Left kidney (tissue), 2 donors: ENCODE results near the gene SAC3D1. TPM values are rescaled to one million over a fixed set of nuclear protein-coding genes. Genes with fewer than 3 reads are reported as not detected.

ENCODE experiments used
- DNase-seq: peaks from one replicate; pipeline ENCODE4 v3.0.0-alpha.2; 2013
- polyA plus RNA-seq: library from polyadenylated mRNA; unstranded; fragments of 120-200 nt; gene quantifications from one replicate; pipeline ENCODE4 v1.2.1, GENCODE V29; 2013; ENCODE audit not compliant: insufficient read length

The SAC3D1 gene
- polyA plus RNA-seq, 1 donor: 10.4 TPM

DNA sequence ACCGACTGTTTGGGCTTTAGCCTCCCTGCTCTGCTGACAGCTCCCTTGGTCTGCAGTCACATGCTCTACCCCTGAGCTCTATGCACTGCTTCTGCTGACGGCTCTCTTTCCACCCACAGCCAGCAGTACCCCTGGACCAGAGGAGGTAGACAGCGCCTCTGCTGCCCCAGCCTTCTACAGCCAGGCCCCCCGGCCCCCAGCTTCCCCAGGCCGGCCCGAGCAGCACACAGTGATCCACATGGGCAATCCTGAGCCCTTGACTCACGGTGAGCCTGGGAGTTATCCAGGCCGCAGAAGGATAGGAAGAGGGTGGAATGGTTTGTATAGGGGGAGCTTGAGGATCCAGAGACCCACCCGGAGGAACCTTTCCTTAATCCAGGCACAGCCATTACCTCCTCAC is 45.8 kb downstream of the SAC3D1 start:
- DNase-seq: no peak

DNA sequence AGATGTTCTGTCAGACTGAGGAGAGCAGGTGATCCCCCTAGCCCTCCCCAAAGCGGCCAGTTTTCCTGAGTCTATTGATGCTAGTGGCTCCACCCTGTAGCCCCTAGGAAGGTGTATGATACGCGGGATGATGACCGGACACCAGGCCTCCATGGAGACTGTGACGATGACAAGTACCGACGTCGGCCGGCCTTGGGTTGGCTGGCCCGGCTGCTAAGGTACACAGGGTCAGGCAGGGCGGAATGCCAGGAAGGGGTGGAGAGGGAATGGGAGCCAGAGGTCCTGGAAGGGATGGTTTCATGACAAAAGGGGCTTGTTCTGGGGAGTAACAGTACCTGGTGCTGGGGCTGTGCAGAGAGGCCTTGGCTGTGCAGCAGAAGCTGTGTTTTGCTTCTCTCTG is 46.2 kb downstream of the SAC3D1 start:
- no peak for DNase-seq

DNA sequence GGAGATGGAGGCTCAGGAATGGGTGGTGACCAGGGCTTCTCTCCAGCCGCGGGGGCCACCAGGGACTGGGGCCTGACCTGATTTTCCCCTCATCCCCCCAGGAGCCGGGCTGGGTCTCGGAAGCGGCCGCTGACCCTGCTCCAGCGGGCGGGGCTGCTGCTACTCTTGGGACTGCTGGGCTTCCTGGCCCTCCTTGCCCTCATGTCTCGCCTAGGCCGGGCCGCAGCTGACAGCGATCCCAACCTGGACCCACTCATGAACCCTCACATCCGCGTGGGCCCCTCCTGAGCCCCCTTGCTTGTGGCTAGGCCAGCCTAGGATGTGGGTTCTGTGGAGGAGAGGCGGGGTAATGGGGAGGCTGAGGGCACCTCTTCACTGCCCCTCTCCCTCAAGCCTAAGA is 46.8 kb downstream of the SAC3D1 start:
- no peak for DNase-seq

GRCh38 chr11:65089621-65090020 is 48.6 kb downstream of the SAC3D1 start:
- DNase-seq: no peak

DNA sequence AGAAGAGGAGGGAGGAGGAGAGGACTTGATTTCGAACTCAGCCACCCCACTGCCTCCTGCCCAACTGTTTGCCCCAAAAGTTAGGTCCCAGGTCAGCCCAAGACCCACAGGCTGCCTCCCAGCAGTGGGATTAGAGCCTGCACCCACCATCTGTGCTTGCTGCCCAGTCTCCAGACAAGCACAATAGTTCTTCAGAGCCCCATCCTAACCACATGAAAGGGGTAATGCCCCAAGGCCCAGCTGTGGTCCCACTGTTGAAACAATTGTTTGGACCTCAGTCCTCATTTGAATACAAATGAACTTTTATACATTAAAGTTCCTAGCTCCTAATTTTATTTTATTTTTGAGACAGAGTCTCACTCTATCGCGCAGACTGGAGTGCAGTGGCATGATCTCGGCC is 49.6 kb downstream of the SAC3D1 start:
- DNase-seq: no peak

Other genes with a start within 250 kb of the SAC3D1 start
- 17.4 TPM for gene MAP4K2, start 238.0 kb upstream of the SAC3D1 start, polyA plus RNA-seq
- gene MEN1, start 230.7 kb upstream of the SAC3D1 start, polyA plus RNA-seq: 36.6 TPM
- 5.4 TPM for gene CDC42BPG, start 196.6 kb upstream of the SAC3D1 start, polyA plus RNA-seq
- gene EHD1, start 162.6 kb upstream of the SAC3D1 start, polyA plus RNA-seq: 56.5 TPM
- 16.4 TPM for gene ATG2A, start 124.0 kb upstream of the SAC3D1 start, polyA plus RNA-seq
- 18.5 TPM for gene PPP2R5B, start 116.5 kb upstream of the SAC3D1 start, polyA plus RNA-seq
- 2.6 TPM for gene GPHA2, start 105.3 kb upstream of the SAC3D1 start, polyA plus RNA-seq
- 0.88 TPM for gene MAJIN, start 69.1 kb upstream of the SAC3D1 start, polyA plus RNA-seq
- 3.2 TPM for gene BATF2, start 44.2 kb upstream of the SAC3D1 start, polyA plus RNA-seq
- gene ARL2, start 27.1 kb upstream of the SAC3D1 start, polyA plus RNA-seq: 45.6 TPM
- gene SNX15, start 13.8 kb upstream of the SAC3D1 start, polyA plus RNA-seq: 22.3 TPM
- 10.0 TPM for gene NAALADL1, start 17.3 kb downstream of the SAC3D1 start, polyA plus RNA-seq
- gene CDCA5, start 42.8 kb downstream of the SAC3D1 start, polyA plus RNA-seq: 23.1 TPM
- gene ZFPL1, start 43.0 kb downstream of the SAC3D1 start, polyA plus RNA-seq: 26.0 TPM
- 93.3 TPM for gene VPS51, start 55.0 kb downstream of the SAC3D1 start, polyA plus RNA-seq
- gene TM7SF2, start 70.7 kb downstream of the SAC3D1 start, polyA plus RNA-seq: 63.8 TPM
- 4.8 TPM for gene ZNHIT2, start 76.5 kb downstream of the SAC3D1 start, polyA plus RNA-seq
- gene FAU, start 80.9 kb downstream of the SAC3D1 start, polyA plus RNA-seq: 474 TPM
- 52.6 TPM for gene MRPL49, start 81.1 kb downstream of the SAC3D1 start, polyA plus RNA-seq
- 47.1 TPM for gene SYVN1, start 93.3 kb downstream of the SAC3D1 start, polyA plus RNA-seq
- gene SPDYC, start 129.0 kb downstream of the SAC3D1 start, polyA plus RNA-seq: not detected
- gene CAPN1, start 140.7 kb downstream of the SAC3D1 start, polyA plus RNA-seq: 86.6 TPM
- 35.0 TPM for gene POLA2, start 220.8 kb downstream of the SAC3D1 start, polyA plus RNA-seq